Left forelimb (tissue), 1 donor: ENCODE results near the gene DSCAML1.
"Not testable (repeated sequence)": the region's sequence is repeated elsewhere in the genome, so short reads cannot be mapped to it uniquely, and the experiment has no call there.

Experiments used
- DNase-seq: peaks from one replicate; pipeline ENCODE4 v3.0.0-alpha.2; 2018; ENCODE audit warnings: low spot score

DSCAML1 gene

GRCh38 chr11:117794772-117795629 is 2.0 kb downstream of the DSCAML1 start:
- no peak for DNase-seq

GRCh38 chr11:117794135-117794534 is 2.9 kb downstream of the DSCAML1 start:
- no peak for DNase-seq

- DNase-seq, result no peak
Observed at GRCh38 chr11:117793583-117793982, 3.4 kb downstream of the DSCAML1 start.

GRCh38 chr11:117792992-117793391 is 4.0 kb downstream of the DSCAML1 start:
- no peak for DNase-seq

GRCh38 chr11:117792241-117792640 is 4.8 kb downstream of the DSCAML1 start:
- no peak for DNase-seq

- DNase-seq, result no peak
Observed at GRCh38 chr11:117790279-117790678, 6.7 kb downstream of the DSCAML1 start.

GRCh38 chr11:117789241-117789640 is 7.8 kb downstream of the DSCAML1 start:
- no peak for DNase-seq

GRCh38 chr11:117786135-117786870 is 10.7 kb downstream of the DSCAML1 start:
- no peak for DNase-seq

- no peak for DNase-seq
Observed at GRCh38 chr11:117782101-117782500, 14.9 kb downstream of the DSCAML1 start.

GRCh38 chr11:117781627-117782026 is 15.4 kb downstream of the DSCAML1 start:
- DNase-seq, result no peak

- DNase-seq, result no peak
Observed at GRCh38 chr11:117780456-117780855, 16.6 kb downstream of the DSCAML1 start.

- no peak for DNase-seq
Observed at GRCh38 chr11:117774553-117774952, 22.5 kb downstream of the DSCAML1 start.

GRCh38 chr11:117772360-117772759 is 24.7 kb downstream of the DSCAML1 start:
- DNase-seq, result no peak

GRCh38 chr11:117771841-117772240 is 25.2 kb downstream of the DSCAML1 start:
- DNase-seq, result no peak

- no peak for DNase-seq
Observed at GRCh38 chr11:117771197-117771596, 25.8 kb downstream of the DSCAML1 start.

GRCh38 chr11:117770061-117770460 is 27.0 kb downstream of the DSCAML1 start:
- DNase-seq, result no peak

- DNase-seq, result no peak
Observed at GRCh38 chr11:117769533-117769932, 27.5 kb downstream of the DSCAML1 start.

GRCh38 chr11:117768506-117768905 is 28.5 kb downstream of the DSCAML1 start:
- no peak for DNase-seq

- no peak for DNase-seq
Observed at GRCh38 chr11:117767071-117767470, 29.9 kb downstream of the DSCAML1 start.

- no peak for DNase-seq
Observed at GRCh38 chr11:117766576-117766975, 30.4 kb downstream of the DSCAML1 start.

GRCh38 chr11:117766026-117766425 is 31.0 kb downstream of the DSCAML1 start:
- no peak for DNase-seq

GRCh38 chr11:117765068-117765467 is 31.9 kb downstream of the DSCAML1 start:
- DNase-seq, result no peak

- not testable (repeated sequence) for DNase-seq
Observed at GRCh38 chr11:117763465-117763864, 33.6 kb downstream of the DSCAML1 start.
